WI38 (cell line): Measurements from ENCODE around the gene CAPG.

Experiments used
- H3K4me3 ChIP-seq: 2 replicates; pipeline ENCODE4 v1.5.1; 2011; ENCODE audit warnings: low read depth, mild to moderate bottlenecking, control low read depth, low read length
- CTCF ChIP-seq: IDR thresholded peaks from 2 replicates; pipeline ENCODE4 v1.5.1; 2012; ENCODE audit warnings: low read depth, mild to moderate bottlenecking, control low read depth, low read length

CAPG gene

GRCh38 chr2:85400023-85400422 lies 10.1 kb downstream of the CAPG start:
- H3K4me3 ChIP-seq, result no peak overlapping the region
- TF ChIP-seq CTCF, result no peak

- TF ChIP-seq CTCF, result no peak
- H3K4me3 ChIP-seq, result no peak overlapping the region
Measured at GRCh38 chr2:85399183-85399455, 11.0 kb downstream of the CAPG start.

- H3K4me3 ChIP-seq, result no peak overlapping the region
- no peak for TF ChIP-seq CTCF
Measured at GRCh38 chr2:85398426-85399182, 11.6 kb downstream of the CAPG start.

- H3K4me3 ChIP-seq, result no peak overlapping the region
- no peak for TF ChIP-seq CTCF
Measured at GRCh38 chr2:85397925-85398331, 12.2 kb downstream of the CAPG start.

GRCh38 chr2:85396531-85397470 lies 13.4 kb downstream of the CAPG start:
- H3K4me3 ChIP-seq, result no peak overlapping the region

GRCh38 chr2:85395912-85396475 lies 14.2 kb downstream of the CAPG start:
- no peak for TF ChIP-seq CTCF

More at GRCh38 chr2:85396531-85397470, 13.4 kb downstream of the CAPG start:
- TF ChIP-seq CTCF, result no peak

GRCh38 chr2:85394976-85395375 lies 15.2 kb downstream of the CAPG start:
- H3K4me3 ChIP-seq, result no peak overlapping the region
- TF ChIP-seq CTCF, result no peak

More at GRCh38 chr2:85395912-85396475, 14.2 kb downstream of the CAPG start:
- no peak overlapping the region for H3K4me3 ChIP-seq
